GM23338 (cell line): ENCODE measurements around the gene DPYD.

ENCODE experiments used
- CREB1 ChIP-seq: fragments of 250-450 bp; sonication (Bioruptor Pico); IDR thresholded peaks from 2 replicates; pipeline ENCODE4 v1.5.0; 2020; ENCODE audit warnings: low read depth, mild to moderate bottlenecking, moderate library complexity
- CTCF ChIP-seq, 2 experiments: fragments of 200-600 bp in 1 of 2; sonication (generic) in 1 of 2; conservative IDR thresholded peaks; 2 replicates each; pipeline versions ENCODE4 v1.5.1 to v1.6.1; 2016 to 2017; ENCODE audit warnings: antibody characterized with exemption in 2 of 2, low read depth in 2 of 2, mild to moderate bottlenecking in 2 of 2, moderate library complexity in 1 of 2
- ETS1 ChIP-seq: IDR thresholded peaks from 2 replicates; pipeline ENCODE4 v1.6.1; 2016; ENCODE audit warnings: antibody characterized with exemption
- EZH2 ChIP-seq: fragments of 200-600 bp; sonication (generic); IDR thresholded peaks from one replicate; pipeline ENCODE4 v1.8.0; 2017; ENCODE audit warnings: antibody characterized with exemption, mild to moderate bottlenecking, low read depth; ENCODE audit not compliant: unreplicated experiment
- EZH2phosphoT487 ChIP-seq: fragments of 200-600 bp; sonication (generic); IDR thresholded peaks from one replicate; pipeline ENCODE4 v1.8.1; 2018; ENCODE audit warnings: antibody characterized with exemption; ENCODE audit not compliant: unreplicated experiment
- JUNB ChIP-seq: IDR thresholded peaks from one replicate; pipeline ENCODE4 v1.6.1; 2016; ENCODE audit warnings: antibody characterized with exemption; ENCODE audit not compliant: unreplicated experiment
- POLR2AphosphoS5 ChIP-seq: IDR thresholded peaks from 2 replicates; pipeline ENCODE4 v1.6.1; 2016; ENCODE audit warnings: antibody characterized with exemption, low read depth
- REST ChIP-seq: IDR thresholded peaks from one replicate; pipeline ENCODE4 v1.6.1; 2018; ENCODE audit warnings: antibody characterized with exemption; ENCODE audit not compliant: unreplicated experiment
- ZNF462 ChIP-seq: fragments of 250-450 bp; sonication (Bioruptor Pico); IDR thresholded peaks from 2 replicates; pipeline ENCODE4 v1.5.0; 2020; ENCODE audit warnings: mild to moderate bottlenecking, moderate library complexity

GRCh38 chr1:97050506-97050905 lies 870.3 kb downstream of the DPYD start:
- no peak for TF ChIP-seq POLR2AphosphoS5
- TF ChIP-seq CTCF (conservative IDR thresholded peaks at IDR 0.05; ENCODE audit: low read depth in 2 of 2), result peak; percentile 63 to 77
- no peak for TF ChIP-seq ETS1
- TF ChIP-seq REST, result no peak
- no peak for TF ChIP-seq EZH2
- no peak for TF ChIP-seq EZH2phosphoT487
- TF ChIP-seq CREB1 (CRISPR knock-in tag), result no peak
- no peak for TF ChIP-seq ZNF462 (CRISPR knock-in tag)
- TF ChIP-seq JUNB, result no peak
